Activated naive CD4-positive, alpha-beta T cell treated with anti-CD3 and anti-CD28 coated beads, Interleukin-2, amount 50 U/mL, for 24 hours (primary cell): ENCODE results near the gene SLC48A1.
"Not testable (repeated sequence)": the region's sequence is repeated elsewhere in the genome, so short reads cannot be mapped to it uniquely, and the experiment has no call there.

Source experiments
- H3K27ac Mint-ChIP-seq: one replicate; pipeline ENCODE4 v1.8.0; 2021; ENCODE audit warnings: mild to moderate bottlenecking, mixed read lengths
- H3K27me3 Mint-ChIP-seq: one replicate; pipeline ENCODE4 v1.8.0; 2021; ENCODE audit warnings: mixed read lengths
- H3K36me3 Mint-ChIP-seq: one replicate; pipeline ENCODE4 v1.8.0; 2021; ENCODE audit warnings: mixed read lengths
- H3K4me1 Mint-ChIP-seq: one replicate; pipeline ENCODE4 v1.8.0; 2021; ENCODE audit warnings: mixed read lengths
- H3K4me3 Mint-ChIP-seq: one replicate; pipeline ENCODE4 v1.8.0; 2021; ENCODE audit warnings: mild to moderate bottlenecking, mixed read lengths
- H3K9me3 Mint-ChIP-seq: one replicate; pipeline ENCODE4 v1.8.0; 2021; ENCODE audit warnings: mixed read lengths

The SLC48A1 gene

GRCh38 chr12:47814539-47815170 is 41.6 kb downstream of the SLC48A1 start:
- Mint-ChIP-seq H3K4me1 (peaks cover 77% of the 10 kb centered on the region), H3K27me3 (no peaks in the 10 kb centered on the region), H3K36me3 (peaks cover 8% of the 10 kb centered on the region), H3K27ac (peak overlapping the region; percentile 98), H3K4me3 (peak overlapping the region; percentile 92), H3K9me3 (no peaks in the 10 kb centered on the region)

DNA sequence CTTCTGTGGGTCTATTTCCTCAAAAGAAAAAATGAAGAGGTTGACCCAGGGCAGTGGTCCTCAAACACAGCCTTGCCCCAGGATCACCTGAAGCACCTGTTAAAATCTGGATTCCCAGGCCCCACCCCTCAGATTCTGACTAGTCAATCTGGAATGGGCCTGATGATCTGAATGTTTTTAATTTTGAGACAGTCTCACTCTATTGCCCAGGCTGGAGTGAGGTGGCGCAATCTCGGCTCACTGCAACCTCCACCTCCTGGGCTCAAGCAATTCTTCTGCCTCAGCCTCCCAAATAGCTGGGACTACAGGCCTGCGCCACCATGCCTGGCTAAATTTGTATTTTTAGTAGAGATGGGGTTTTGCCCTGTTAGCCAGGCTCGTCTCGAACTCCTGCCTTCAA is 42.4 kb downstream of the SLC48A1 start:
- H3K36me3 Mint-ChIP-seq = not testable (repeated sequence)
- peaks cover 73% of the 10 kb centered on the region for H3K4me1 Mint-ChIP-seq

DNA sequence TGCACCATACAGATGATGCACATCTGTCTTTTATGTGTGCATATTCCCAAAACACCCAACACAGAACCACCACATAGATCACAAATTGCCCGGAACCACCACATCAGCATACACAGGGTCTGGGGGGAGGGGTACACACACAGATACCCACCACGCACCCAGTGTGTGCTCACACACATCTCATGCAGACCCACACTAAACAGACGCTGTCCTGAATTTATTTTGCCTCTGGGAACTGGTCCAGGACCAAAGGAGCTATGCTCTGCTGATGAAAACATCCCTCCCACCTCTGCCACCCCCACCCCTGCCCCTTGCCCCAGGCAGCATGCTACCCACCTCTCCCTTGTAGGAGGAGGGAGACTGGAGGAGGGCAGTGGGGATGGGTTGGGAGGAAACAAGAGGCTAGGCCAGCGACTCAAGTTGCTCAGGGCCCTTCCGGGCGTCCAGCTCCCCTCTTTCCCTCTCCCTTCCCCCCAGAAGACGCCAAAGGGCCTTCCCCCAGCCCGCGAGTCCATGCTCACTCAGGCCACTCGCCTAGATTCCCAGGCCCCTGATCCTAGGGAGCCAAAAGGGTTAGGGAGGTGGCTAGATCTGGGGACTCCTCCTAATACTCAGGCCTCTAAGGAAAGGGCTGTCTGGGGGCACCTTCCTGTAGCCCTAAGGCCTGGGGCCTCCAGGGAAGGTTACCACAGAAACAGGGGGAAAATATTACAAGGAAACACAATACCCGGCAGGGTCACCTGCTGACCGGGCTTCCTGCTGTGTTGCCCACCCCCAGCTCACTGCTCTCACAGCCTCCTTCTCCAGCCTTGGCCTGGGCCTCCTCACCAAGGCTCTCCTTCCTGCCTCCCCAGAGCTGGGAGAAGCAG is 43.6 kb downstream of the SLC48A1 start:
- Mint-ChIP-seq H3K4me3 (peak overlapping the region; percentile 96), H3K36me3 (peaks cover 8% of the 10 kb centered on the region)

More for the DNA sequence above, 42.4 kb downstream of the SLC48A1 start:
- Mint-ChIP-seq H3K27ac (peak overlapping the region; percentile 98), H3K4me3 (peak overlapping the region; percentile 92)
- H3K27me3 Mint-ChIP-seq, H3K9me3 Mint-ChIP-seq: not testable (repeated sequence)

GRCh38 chr12:47817272-47818006 is 44.4 kb downstream of the SLC48A1 start:
- H3K27me3 Mint-ChIP-seq = no peaks in the 10 kb centered on the region
- no peaks in the 10 kb centered on the region for H3K9me3 Mint-ChIP-seq
- H3K27ac Mint-ChIP-seq = peak overlapping the region; percentile 99
- peaks cover 74% of the 10 kb centered on the region for H3K4me1 Mint-ChIP-seq
- peak overlapping the region; percentile 96 for H3K4me3 Mint-ChIP-seq
- peaks cover 8% of the 10 kb centered on the region for H3K36me3 Mint-ChIP-seq

More for the DNA sequence above, 43.6 kb downstream of the SLC48A1 start:
- Mint-ChIP-seq H3K9me3 (no peaks in the 10 kb centered on the region), H3K27ac (peak overlapping the region; percentile 99), H3K27me3 (no peaks in the 10 kb centered on the region), H3K4me1 (peaks cover 73% of the 10 kb centered on the region)

DNA sequence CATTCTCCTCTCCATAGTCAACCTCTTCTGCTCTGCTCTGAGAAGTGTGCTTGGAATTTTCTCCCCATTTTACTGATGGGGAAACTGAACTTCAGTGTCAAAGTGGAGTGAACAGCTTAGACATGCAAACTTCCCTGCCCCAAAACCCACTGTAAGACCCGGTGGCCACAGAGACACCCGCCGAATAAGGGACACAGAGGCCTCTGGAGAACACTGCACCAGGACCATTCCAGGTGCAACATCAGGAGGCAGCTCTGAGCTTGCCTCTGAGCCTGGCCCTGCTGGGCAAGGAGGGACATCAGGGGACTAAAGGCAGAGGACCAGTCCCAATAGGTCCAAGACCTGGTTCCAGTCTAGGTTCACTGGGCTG is 45.0 kb downstream of the SLC48A1 start:
- no peaks in the 10 kb centered on the region for H3K27me3 Mint-ChIP-seq
- H3K27ac Mint-ChIP-seq = peak overlapping the region; percentile 99
- H3K36me3 Mint-ChIP-seq = peaks cover 8% of the 10 kb centered on the region
- H3K4me1 Mint-ChIP-seq = peaks cover 77% of the 10 kb centered on the region
- peak overlapping the region; percentile 96 for H3K4me3 Mint-ChIP-seq
- no peaks in the 10 kb centered on the region for H3K9me3 Mint-ChIP-seq

DNA sequence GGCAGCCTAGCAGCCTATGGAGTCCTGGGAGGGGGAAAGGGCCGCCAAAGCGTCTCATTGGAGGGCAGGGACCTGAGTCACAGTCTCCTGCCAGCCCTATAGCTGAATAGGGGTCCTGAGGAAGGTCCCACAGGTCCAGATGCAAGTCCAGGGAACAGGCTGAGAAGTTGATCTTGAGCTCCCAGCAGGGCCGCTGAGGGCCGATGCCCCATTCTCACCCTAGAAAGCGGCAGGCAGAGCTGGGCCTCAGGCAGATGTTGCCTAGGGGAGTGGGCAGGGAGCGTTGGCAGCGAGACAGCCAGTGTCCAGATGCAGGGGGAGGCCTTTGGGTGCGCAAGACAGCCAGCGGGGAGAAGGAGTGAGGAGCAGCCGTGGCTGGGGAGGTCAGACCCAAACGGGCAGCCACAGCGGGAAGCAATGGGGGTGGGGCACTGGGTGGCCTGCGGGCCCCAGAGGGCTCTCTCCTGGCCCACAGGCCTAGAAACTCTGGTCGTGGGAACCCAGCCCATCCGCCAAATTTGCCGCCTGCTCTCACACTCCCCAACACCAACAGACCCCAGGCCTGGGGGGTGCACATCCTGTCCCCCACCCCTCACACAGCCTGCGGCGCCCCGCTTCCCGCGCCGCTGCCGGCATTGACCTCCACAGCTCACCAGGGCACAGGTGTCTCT is 45.6 kb downstream of the SLC48A1 start:
- peak overlapping the region; percentile 99 for H3K27ac Mint-ChIP-seq
- H3K36me3 Mint-ChIP-seq = peaks cover 8% of the 10 kb centered on the region
- no peaks in the 10 kb centered on the region for H3K27me3 Mint-ChIP-seq
- H3K4me1 Mint-ChIP-seq = peaks cover 78% of the 10 kb centered on the region
- H3K9me3 Mint-ChIP-seq = no peaks in the 10 kb centered on the region
- H3K4me3 Mint-ChIP-seq = peak overlapping the region; percentile 96

DNA sequence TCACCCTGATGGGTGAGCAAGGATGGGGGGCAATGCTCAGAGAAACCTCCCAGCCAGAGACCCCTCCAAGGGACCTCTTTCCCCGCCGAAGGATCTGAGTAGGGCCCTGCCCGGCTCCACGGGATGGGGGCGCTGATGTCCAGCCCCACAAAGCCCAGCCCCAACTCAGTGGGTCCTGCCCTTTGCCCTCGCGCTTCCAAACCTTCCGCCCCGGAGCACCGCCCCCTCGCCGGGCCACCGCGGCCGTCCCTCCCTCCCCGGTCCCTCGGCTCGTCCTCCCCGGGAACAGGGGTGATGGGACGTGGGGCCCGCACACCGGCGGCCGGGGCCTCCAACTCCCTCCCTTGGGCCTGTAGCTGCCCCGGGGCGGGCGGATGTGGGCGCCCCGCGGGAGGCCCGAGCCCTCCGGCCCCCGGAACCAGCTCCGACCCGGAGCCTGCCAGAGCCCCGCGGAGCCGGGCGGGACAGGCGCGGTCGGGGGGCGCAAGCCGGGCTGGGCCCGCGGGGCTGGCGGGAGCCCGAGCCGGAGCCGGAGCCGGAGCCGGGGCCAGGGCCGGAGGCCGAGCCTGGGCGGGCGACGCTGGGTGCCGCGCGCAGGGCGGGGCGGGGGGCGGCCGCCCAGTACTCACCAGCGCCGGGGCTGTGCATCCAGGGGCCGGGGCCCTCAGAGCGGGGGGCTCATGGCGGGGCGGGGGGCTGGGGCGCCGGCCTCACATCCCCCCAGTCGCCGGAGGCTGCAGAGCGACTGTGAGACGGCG is 46.3 kb downstream of the SLC48A1 start:
- H3K4me1 Mint-ChIP-seq = peaks cover 78% of the 10 kb centered on the region
- H3K4me3 Mint-ChIP-seq = peak overlapping the region; percentile 96
- peak overlapping the region; percentile 99 for H3K27ac Mint-ChIP-seq
- no peaks in the 10 kb centered on the region for H3K27me3 Mint-ChIP-seq
- H3K36me3 Mint-ChIP-seq = peaks cover 6% of the 10 kb centered on the region
- H3K9me3 Mint-ChIP-seq = no peaks in the 10 kb centered on the region

DNA sequence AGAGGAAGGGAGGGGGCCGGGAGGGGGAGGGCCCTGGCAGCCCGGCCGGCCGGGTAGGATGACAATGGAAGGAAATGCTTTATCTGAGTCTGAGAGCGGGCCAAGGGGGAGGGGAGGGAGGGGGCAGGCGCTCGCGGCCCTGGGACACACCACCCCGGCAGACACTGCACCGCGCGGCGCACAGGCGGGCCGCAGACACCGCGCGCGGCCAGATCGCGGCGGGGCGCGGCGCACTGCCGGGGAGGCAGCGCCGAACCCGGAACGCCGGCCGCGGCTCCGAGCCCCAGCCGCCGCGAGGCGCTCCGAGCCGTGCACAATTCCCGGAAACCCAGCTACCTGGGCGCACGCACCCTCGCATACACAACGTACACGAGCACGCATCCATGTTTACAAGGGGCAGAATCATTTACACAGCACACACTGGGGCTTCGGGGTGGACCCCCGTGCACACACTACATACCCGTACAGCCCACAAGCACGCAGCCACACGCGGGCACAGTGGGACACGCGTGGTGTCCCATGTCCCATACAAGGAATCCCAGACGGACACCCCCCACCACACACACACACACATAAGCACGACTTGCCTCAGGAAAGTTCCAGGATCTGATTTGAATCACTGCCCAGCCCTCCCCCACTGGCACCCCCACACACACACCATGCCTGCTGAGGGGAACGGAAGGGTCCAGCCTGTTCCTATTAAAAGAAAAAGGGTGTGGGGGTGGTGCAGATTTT is 47.0 kb downstream of the SLC48A1 start, which contains the start of gene HDAC7:
Gene HDAC7, minus strand, starts transcription at position 8 of the 735 bp plus-strand sequence. CDS start 118 bp downstream, outside the sequence.
- no peaks in the 10 kb centered on the region for H3K27me3 Mint-ChIP-seq
- no peaks in the 10 kb centered on the region for H3K9me3 Mint-ChIP-seq
- peaks cover 78% of the 10 kb centered on the region for H3K4me1 Mint-ChIP-seq
- H3K36me3 Mint-ChIP-seq = peaks cover under 1% of the 10 kb centered on the region
- H3K4me3 Mint-ChIP-seq = peak within 1 kb of the TSS; percentile 96
- peak within 1 kb of the TSS; percentile 99 for H3K27ac Mint-ChIP-seq

DNA sequence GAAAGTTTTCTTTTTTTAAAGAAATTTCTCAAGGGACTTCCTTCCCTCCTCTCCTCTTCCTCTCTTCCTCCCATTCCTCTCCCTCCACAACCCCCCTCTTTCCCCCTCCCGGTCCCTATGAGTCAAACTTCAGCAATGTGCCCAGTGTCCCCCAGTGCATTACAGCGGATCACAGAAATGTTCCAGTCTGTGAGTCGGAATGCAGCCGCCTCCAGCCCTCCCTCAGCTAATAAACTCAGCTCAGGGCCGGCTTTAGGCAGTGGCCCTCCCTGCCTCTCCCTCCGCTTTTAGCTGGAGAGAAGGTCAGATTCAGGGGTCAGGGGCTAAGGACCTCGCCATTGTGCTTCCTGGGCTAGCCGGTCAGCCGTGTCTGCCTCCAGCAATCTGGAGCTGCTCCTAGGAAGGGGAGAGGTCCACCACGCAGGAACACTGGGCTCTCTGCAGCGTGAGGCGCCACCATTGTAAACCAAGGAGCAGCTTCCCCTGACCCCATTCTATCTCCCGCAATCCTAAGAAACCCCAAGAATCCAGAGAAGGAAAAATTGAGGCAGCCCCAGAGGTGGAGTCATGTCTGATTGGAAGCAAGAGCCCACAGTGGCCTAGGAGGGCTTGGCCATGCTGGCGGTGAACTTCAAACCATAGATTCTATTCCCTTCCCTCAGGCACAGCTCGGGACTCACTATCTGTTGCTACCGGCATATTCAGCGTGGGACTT is 47.8 kb downstream of the SLC48A1 start:
- Mint-ChIP-seq H3K9me3 (no peaks in the 10 kb centered on the region), H3K4me1 (peaks cover 78% of the 10 kb centered on the region), H3K4me3 (peak overlapping the region; percentile 91), H3K36me3 (no peaks in the 10 kb centered on the region), H3K27ac (peak overlapping the region; percentile 98), H3K27me3 (no peaks in the 10 kb centered on the region)

GRCh38 chr12:47821346-47821706 is 48.3 kb downstream of the SLC48A1 start:
- no peaks in the 10 kb centered on the region for H3K27me3 Mint-ChIP-seq
- H3K36me3 Mint-ChIP-seq = no peaks in the 10 kb centered on the region
- peak overlapping the region; percentile 91 for H3K4me3 Mint-ChIP-seq
- no peaks in the 10 kb centered on the region for H3K9me3 Mint-ChIP-seq
- H3K27ac Mint-ChIP-seq = peak overlapping the region; percentile 98
- peaks cover 79% of the 10 kb centered on the region for H3K4me1 Mint-ChIP-seq

DNA sequence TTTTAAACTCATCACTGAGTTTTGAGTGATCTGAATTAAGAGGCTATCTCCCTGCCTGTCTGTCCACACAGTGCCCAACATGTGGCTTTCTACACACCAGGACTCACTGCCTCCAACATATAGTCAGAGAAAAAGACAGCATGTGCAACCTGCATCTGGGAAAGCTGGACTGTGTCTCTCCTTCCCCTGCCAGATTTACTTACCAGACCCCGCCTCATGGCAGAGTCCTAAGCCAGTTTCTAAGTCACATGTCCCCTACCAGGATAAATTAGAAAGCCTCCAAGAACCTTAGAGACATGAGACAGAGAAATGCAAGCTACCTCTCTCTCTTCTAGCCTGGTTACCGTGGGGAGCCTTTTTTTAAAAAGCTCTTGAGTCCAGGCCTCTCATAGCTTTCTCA is 49.4 kb downstream of the SLC48A1 start:
- Mint-ChIP-seq H3K27me3 (no peaks in the 10 kb centered on the region), H3K4me3 (no peak overlapping the region), H3K9me3 (no peaks in the 10 kb centered on the region), H3K27ac (peak overlapping the region; percentile 98), H3K4me1 (peaks cover 78% of the 10 kb centered on the region), H3K36me3 (no peaks in the 10 kb centered on the region)

DNA sequence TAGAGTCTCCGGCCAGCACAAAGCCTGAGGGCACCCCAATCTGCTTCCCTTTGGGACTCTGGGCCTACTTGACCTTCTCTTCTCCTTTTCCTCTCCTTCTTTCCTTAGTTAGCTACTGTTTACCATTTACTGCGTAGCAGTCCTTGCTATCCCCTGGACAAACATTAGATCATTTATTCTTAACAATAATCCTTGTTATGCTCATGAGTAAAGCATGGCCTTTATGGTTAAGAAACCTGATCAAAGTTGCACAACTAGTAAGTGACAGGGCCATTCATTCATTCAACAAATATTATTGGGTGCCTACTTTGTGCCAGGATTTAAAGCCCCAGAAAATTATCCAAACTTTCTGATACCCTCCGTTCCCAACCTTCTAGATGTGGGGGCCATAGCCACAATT is 49.8 kb downstream of the SLC48A1 start:
- Mint-ChIP-seq H3K36me3 (no peaks in the 10 kb centered on the region), H3K27ac (peak overlapping the region; percentile 98), H3K4me3 (no peak overlapping the region), H3K27me3 (no peaks in the 10 kb centered on the region), H3K9me3 (no peaks in the 10 kb centered on the region), H3K4me1 (peaks cover 75% of the 10 kb centered on the region)

- peak overlapping the region; percentile 98 for H3K27ac Mint-ChIP-seq
- no peaks in the 10 kb centered on the region for H3K27me3 Mint-ChIP-seq
- no peaks in the 10 kb centered on the region for H3K36me3 Mint-ChIP-seq
- no peaks in the 10 kb centered on the region for H3K9me3 Mint-ChIP-seq
- peaks cover 80% of the 10 kb centered on the region for H3K4me1 Mint-ChIP-seq
- H3K4me3 Mint-ChIP-seq = no peak overlapping the region
These were observed 50.5 kb downstream of the SLC48A1 start for GRCh38 chr12:47823422-47824086.
